Keratinocyte (primary cell): ENCODE measurements around the gene ITIH4. TPM values are rescaled to one million over a fixed set of nuclear protein-coding genes. Genes with fewer than 3 reads are reported as not detected.

Experiments used
- DNase-seq: peaks from one replicate; pipeline ENCODE4 v3.0.0-alpha.2; 2011; ENCODE audit warnings: low read depth, missing footprints, low spot score
- FAIRE-seq: peaks from 2 replicates; lab custom pipeline; 2011; peaks lifted over from hg19 to GRCh38; lab: Jason Lieb, UNC
- H2AFZ ChIP-seq: 2 replicates; pipeline ENCODE4 v1.6.0; 2012; ENCODE audit warnings: low read length, control low read depth, inconsistent platforms; ENCODE audit not compliant: control insufficient read depth
- H3K27ac ChIP-seq: 2 replicates; pipeline ENCODE4 v1.5.1; 2011; ENCODE audit warnings: low read length; ENCODE audit not compliant: control insufficient read depth, insufficient read depth
- H3K27me3 ChIP-seq: 3 replicates; pipeline ENCODE4 v1.6.0; 2011; ENCODE audit warnings: low read length; ENCODE audit not compliant: control insufficient read depth, insufficient read depth; ENCODE audit errors: extremely low read depth
- H3K36me3 ChIP-seq, 2 experiments: 2 replicates in 1 of 2; 3 replicates in 1 of 2; pipeline ENCODE4 v1.5.1; 2011; ENCODE audit warnings: low read length in 2 of 2, mild to moderate bottlenecking in 1 of 2; ENCODE audit not compliant: control insufficient read depth in 2 of 2, insufficient read depth in 2 of 2; ENCODE audit errors: extremely low read depth in 1 of 2
- H3K4me1 ChIP-seq: 3 replicates; pipeline ENCODE4 v1.5.1; 2011; ENCODE audit warnings: low read length; ENCODE audit not compliant: control insufficient read depth, insufficient read depth; ENCODE audit errors: extremely low read depth
- H3K4me2 ChIP-seq: 3 replicates; pipeline ENCODE4 v1.6.0; 2011; ENCODE audit warnings: low read depth, low read length; ENCODE audit not compliant: control insufficient read depth, insufficient read depth; ENCODE audit errors: extremely low read depth
- H3K4me3 ChIP-seq, 3 experiments: fragments of 200-600 bp in 1 of 3; sonication (generic) in 1 of 3; 2 replicates in 2 of 3; 3 replicates in 1 of 3; pipeline ENCODE4 v1.5.1; 2011 to 2016; ENCODE audit warnings: low read length in 3 of 3, mild to moderate bottlenecking in 3 of 3, control low read depth in 2 of 3, inconsistent platforms in 1 of 3, low read depth in 1 of 3, mixed read lengths in 1 of 3, mixed run types in 1 of 3, moderate library complexity in 1 of 3; ENCODE audit not compliant: control insufficient read depth in 2 of 3, insufficient read depth in 2 of 3; ENCODE audit errors: extremely low read depth in 1 of 3
- H3K79me2 ChIP-seq: 2 replicates; pipeline ENCODE4 v1.6.0; 2012; ENCODE audit warnings: low read length; ENCODE audit not compliant: control insufficient read depth, insufficient read depth
- H3K9ac ChIP-seq: 3 replicates; pipeline ENCODE4 v1.6.0; 2011; ENCODE audit warnings: low read length; ENCODE audit not compliant: control insufficient read depth, insufficient read depth; ENCODE audit errors: extremely low read depth
- H3K9me1 ChIP-seq: 3 replicates; pipeline ENCODE4 v1.6.0; 2011; ENCODE audit warnings: low read length; ENCODE audit not compliant: control insufficient read depth, insufficient read depth; ENCODE audit errors: extremely low read depth
- H3K9me3 ChIP-seq: 2 replicates; pipeline ENCODE4 v1.5.1; 2012; ENCODE audit warnings: low read depth, low read length; ENCODE audit not compliant: control insufficient read depth
- H4K20me1 ChIP-seq: 3 replicates; pipeline ENCODE4 v1.6.0; 2011; ENCODE audit warnings: low read length; ENCODE audit not compliant: control insufficient read depth, insufficient read depth; ENCODE audit errors: extremely low read depth
- CTCF ChIP-seq, 3 experiments: IDR thresholded peaks in 1 of 3; conservative IDR thresholded peaks in 1 of 3; optimal IDR thresholded peaks in 1 of 3; 2 replicates in 2 of 3; 3 replicates in 1 of 3; pipeline versions ENCODE3 to v1.5.1; 2011; ENCODE audit warnings: low read length in 3 of 3, mild to moderate bottlenecking in 3 of 3, moderate library complexity in 2 of 3, control low read depth in 1 of 3, inconsistent platforms in 1 of 3; ENCODE audit not compliant: insufficient read depth in 2 of 3; ENCODE audit errors: extremely low read depth in 1 of 3
- EZH2 ChIP-seq: IDR thresholded peaks from one replicate; pipeline ENCODE4 v1.6.1; 2012; ENCODE audit warnings: inconsistent platforms, mild to moderate bottlenecking, low read length, moderate library complexity
- dilution Hi-C: fragments of 300-500 bp; cut with MboI; formaldehyde crosslinking; loops from one replicate; pipeline ENCODE4 v1.7.0; 2020; ENCODE audit warnings: low sequenced_read_pairs; ENCODE audit not compliant: extremely low pct_ligation_motif_present
- polyA minus RNA-seq, 3 experiments: library from RNA; depleted of rRNA, polyadenylated mRNA; stranded (reverse); fragments of >200 nt; gene quantifications; 1 replicate in 1 of 3; 2 replicates in 1 of 3; 3 replicates in 1 of 3; pipeline ENCODE4 v1.2.3, GENCODE V29; 2011
- polyA plus RNA-seq, 5 experiments: library from polyadenylated mRNA; depleted of rRNA in 3 of 5; stranded (reverse) in 3 of 5; stranded (forward) in 1 of 5; unstranded in 1 of 5; fragments of >200 nt; gene quantifications; 1 replicate in 1 of 5; 2 replicates in 3 of 5; 3 replicates in 1 of 5; pipeline versions ENCODE4 v1.2.1 to v1.2.3, GENCODE V29; 2011 to 2012; ENCODE audit warnings: missing spikeins in 2 of 5, low read depth in 1 of 5, low replicate concordance in 1 of 5

The ITIH4 gene
- polyA plus RNA-seq = 1.3 to 4.1 TPM (median 1.4 TPM) in 3 replicates
- 7.8 TPM for polyA plus RNA-seq (2011; ENCODE audit: low read depth)
- polyA plus RNA-seq (2011; cell fraction: cytosol; rRNA removed) = 0.32 and 0.43 TPM in 2 replicates
- polyA plus RNA-seq (2011; cell fraction: nucleus; rRNA removed) = 19.3 and 23.9 TPM in 2 replicates
- polyA plus RNA-seq (2012; ENCODE audit: low replicate concordance) = 0.91 and 2.7 TPM in 2 replicates
- polyA minus RNA-seq = 0.66 to 7.1 TPM (median 2.2 TPM) in 3 replicates
- not detected for polyA minus RNA-seq (2011; cell fraction: cytosol; rRNA and poly(A)+ RNA removed)
- 9.4 and 12.6 TPM in 2 replicates for polyA minus RNA-seq (2011; cell fraction: nucleus; rRNA and poly(A)+ RNA removed)

GRCh38 chr3:52830535-52831258, at the start of gene ITIH4:
TSS of gene ITIH4 (minus strand) at chr3:52830672. CDS start at chr3:52830642, 30 bp downstream.
- DNase-seq (no peak), FAIRE-seq (no peak)
- no peak within 1 kb of the TSS for H3K4me3 ChIP-seq
- dilution Hi-C loops = no loop called here
- H3K27me3 ChIP-seq = no peaks in the 10 kb centered on the region
- H2AFZ ChIP-seq = no peak within 1 kb of the TSS
- no peaks in the 10 kb centered on the region for H3K9me3 ChIP-seq
- H3K4me2 ChIP-seq = no peak within 1 kb of the TSS
- H3K9me1 ChIP-seq = no peaks in the 10 kb centered on the region
- H3K36me3 ChIP-seq = peaks cover 0 to 1% of the 10 kb centered on the region in 2 experiments
- H3K79me2 ChIP-seq = no peaks in the 10 kb centered on the region
- no peak within 1 kb of the TSS for H3K27ac ChIP-seq
- no peak within 1 kb of the TSS for H3K9ac ChIP-seq
- H4K20me1 ChIP-seq = no peaks in the 10 kb centered on the region
- TF ChIP-seq CTCF (optimal IDR thresholded peaks at IDR 0.05 in 1 of 3, IDR thresholded peaks at IDR 0.05 in 1 of 3, conservative IDR thresholded peaks at IDR 0.05 in 1 of 3; ENCODE audit: extremely low read depth in 1 of 3, insufficient read depth in 2 of 3, low read length in 3 of 3) = no peak
- no peak for TF ChIP-seq EZH2
- H3K4me1 ChIP-seq = peaks cover 16% of the 10 kb centered on the region

- no peaks in the 10 kb centered on the region for H3K79me2 ChIP-seq
- FAIRE-seq (no peak), DNase-seq (no peak)
- peaks cover 2% of the 10 kb centered on the region for H4K20me1 ChIP-seq
- H3K4me2 ChIP-seq = no peak overlapping the region
- H3K27ac ChIP-seq = no peak overlapping the region
- H3K4me3 ChIP-seq = no peak overlapping the region
- TF ChIP-seq CTCF (optimal IDR thresholded peaks at IDR 0.05 in 1 of 3, IDR thresholded peaks at IDR 0.05 in 1 of 3, conservative IDR thresholded peaks at IDR 0.05 in 1 of 3; ENCODE audit: extremely low read depth in 1 of 3, insufficient read depth in 2 of 3, low read length in 3 of 3) = no peak
- no peak for TF ChIP-seq EZH2
- H3K36me3 ChIP-seq = no peaks in the 10 kb centered on the region
- dilution Hi-C loops = no loop called here
- H3K9ac ChIP-seq = no peak overlapping the region
- no peak overlapping the region for H2AFZ ChIP-seq
- H3K27me3 ChIP-seq = no peaks in the 10 kb centered on the region
- H3K4me1 ChIP-seq = no peaks in the 10 kb centered on the region
- H3K9me1 ChIP-seq = no peaks in the 10 kb centered on the region
- no peaks in the 10 kb centered on the region for H3K9me3 ChIP-seq
Measured at GRCh38 chr3:52880047-52880446, 49.6 kb upstream of the ITIH4 start.
